K562 (cell line): ENCODE results near the gene CPA4. TPM values are rescaled to one million over a fixed set of nuclear protein-coding genes. Genes with fewer than 3 reads are reported as not detected.

Source experiments
- ATAC-seq: fragments of 200-7000 bp; cut with Tn5 transposase; 3 replicates; pipeline ENCODE4 v1.9.1; 2020; ENCODE audit warnings: moderate library complexity
- BruUV-seq: library from RNA; stranded (reverse); fragments of 400-500 nt; replicated peaks from 2 replicates; lab custom pipeline; 2021; lab: Mats Ljungman, UMichigan
- CTCF ChIA-PET: fragments of 300-600 bp; formaldehyde crosslinking; extraction: SDS; loops from one replicate; lab custom pipeline; 2021; ENCODE audit warnings: low intra/inter-chr PET ratio; lab: Yijun Ruan, JAX
- POLR2A ChIA-PET: fragments of 300-600, 350-650 bp; sonication (Branson Sonifier 250); formaldehyde crosslinking; extraction: SDS; loops from one replicate; lab custom pipeline; 2021; ENCODE audit warnings: antibody characterized with exemption, inconsistent platforms; lab: Yijun Ruan, JAX
- DNase-seq, 4 experiments: peaks; one replicate each; pipeline versions ENCODE4 v3.0.0 to v3.0.0-alpha.2; 2011 to 2018; ENCODE audit warnings: low spot score in 3 of 4, mixed read lengths in 3 of 4; ENCODE audit errors: extremely low read depth in 1 of 4
- FAIRE-seq: peaks from 2 replicates; lab custom pipeline; 2011; peaks lifted over from hg19 to GRCh38; lab: Jason Lieb, UNC
- H2AFZ ChIP-seq: 2 replicates; pipeline ENCODE4 v1.6.0; 2011; ENCODE audit warnings: low read depth, low read length, control low read depth, inconsistent platforms
- H3K27ac ChIP-seq: fragments of 200-600 bp; 3 replicates; pipeline ENCODE4 v1.8.0; 2011; ENCODE audit warnings: low read depth, mild to moderate bottlenecking, control low read depth, inconsistent platforms, low read length, moderate library complexity, mixed read lengths; ENCODE audit errors: extremely low read depth
- H3K27me3 ChIP-seq, 2 experiments: fragments of 300-600 bp in 1 of 2; 2 replicates in 1 of 2; 3 replicates in 1 of 2; pipeline versions ENCODE4 v1.6.0 to v1.8.0; 2011; ENCODE audit warnings: inconsistent platforms in 2 of 2, low read length in 2 of 2, mild to moderate bottlenecking in 1 of 2, mixed read lengths in 1 of 2, moderate library complexity in 1 of 2; ENCODE audit not compliant: control insufficient read depth in 2 of 2, insufficient read depth in 2 of 2
- H3K36me3 ChIP-seq: fragments of 300-600 bp; 3 replicates; pipeline ENCODE4 v1.8.0; 2011; ENCODE audit warnings: mild to moderate bottlenecking, low read length, inconsistent platforms; ENCODE audit not compliant: control insufficient read depth, insufficient read depth
- H3K4me1 ChIP-seq, 2 experiments: fragments of 200-600 bp in 1 of 2; replicated peaks in 1 of 2; 2 replicates in 1 of 2; 3 replicates in 1 of 2; pipeline versions ENCODE4 v1.5.1 to v1.8.0; 2011; ENCODE audit warnings: inconsistent platforms in 2 of 2, low read length in 2 of 2, mild to moderate bottlenecking in 1 of 2, mixed read lengths in 1 of 2, moderate library complexity in 1 of 2; ENCODE audit not compliant: control insufficient read depth in 2 of 2, insufficient read depth in 2 of 2
- H3K4me2 ChIP-seq: 2 replicates; pipeline ENCODE4 v1.6.1; 2011; ENCODE audit warnings: low read length, control low read depth, inconsistent platforms, mixed read lengths; ENCODE audit not compliant: insufficient read depth
- H3K4me3 ChIP-seq: fragments of 200-600 bp; sonication (generic), shearing (Covaris generic); 2 replicates; pipeline ENCODE4 v1.5.1; 2016; ENCODE audit warnings: control low read depth, inconsistent platforms
- H3K79me2 ChIP-seq: fragments of 200-600 bp; 3 replicates; pipeline ENCODE4 v1.8.0; 2011; ENCODE audit warnings: low read length, inconsistent platforms; ENCODE audit not compliant: control insufficient read depth, insufficient read depth
- H3K9ac ChIP-seq, 2 experiments: 2 replicates each; pipeline versions ENCODE4 v1.6.0 to v1.6.1; 2011; ENCODE audit warnings: low read depth in 2 of 2, low read length in 2 of 2, control low read depth in 1 of 2, inconsistent platforms in 1 of 2, mild to moderate bottlenecking in 1 of 2, mixed read lengths in 1 of 2; ENCODE audit not compliant: insufficient read depth in 1 of 2
- H3K9me1 ChIP-seq: one replicate; pipeline ENCODE4 v1.6.0; 2011; ENCODE audit warnings: inconsistent platforms, mild to moderate bottlenecking, low read length, moderate library complexity; ENCODE audit not compliant: control insufficient read depth, insufficient read depth
- H3K9me3 ChIP-seq: replicated peaks from 2 replicates; pipeline ENCODE4 v1.5.1; 2011; ENCODE audit warnings: low read depth, low read length, inconsistent platforms; ENCODE audit not compliant: control insufficient read depth, insufficient read depth
- H4K20me1 ChIP-seq: replicated peaks from 2 replicates; pipeline ENCODE4 v1.6.1; 2011; ENCODE audit warnings: low read length, inconsistent platforms, mixed read lengths; ENCODE audit not compliant: control insufficient read depth, insufficient read depth
- CREB3 ChIP-seq: fragments of 450-650 bp; conservative IDR thresholded peaks from 2 replicates; pipeline ENCODE4 v1.6.1; 2016; ENCODE audit warnings: missing genetic modification characterization, low read depth, mild to moderate bottlenecking, missing compliant biosample characterization, moderate library complexity
- FIP1L1 ChIP-seq: fragments of 200-400 bp; formaldehyde crosslinking; IDR thresholded peaks from 2 replicates; pipeline ENCODE4 v1.6.1; 2018; ENCODE audit warnings: mild to moderate bottlenecking, low read depth, low read length; ENCODE audit not compliant: poor library complexity, severe bottlenecking
- MEIS2 ChIP-seq: fragments of 450-650 bp; IDR thresholded peaks from 2 replicates; pipeline ENCODE4 v1.6.1; 2014; ENCODE audit warnings: mild to moderate bottlenecking; ENCODE audit not compliant: partially characterized antibody
- NCOA1 ChIP-seq: fragments of 450-650 bp; IDR thresholded peaks from 2 replicates; pipeline ENCODE4 v1.6.1; 2016; ENCODE audit warnings: low read depth
- NFE2L1 ChIP-seq: fragments of 450-650 bp; IDR thresholded peaks from 2 replicates; pipeline ENCODE4 v1.6.1; 2016; ENCODE audit warnings: missing genetic modification characterization, low read depth, mild to moderate bottlenecking, missing compliant biosample characterization, moderate library complexity, borderline replicate concordance
- NONO ChIP-seq, 2 experiments: fragments of 200-400 bp in 1 of 2; fragments of 450-650 bp in 1 of 2; formaldehyde crosslinking in 1 of 2; IDR thresholded peaks; 2 replicates each; pipeline ENCODE4 v1.6.1; 2017; ENCODE audit warnings: low read depth in 2 of 2, mild to moderate bottlenecking in 2 of 2, moderate library complexity in 2 of 2, low read length in 1 of 2
- PHB2 ChIP-seq: fragments of 450-650 bp; IDR thresholded peaks from 2 replicates; pipeline ENCODE4 v1.6.1; 2017; ENCODE audit warnings: low read depth
- TOE1 ChIP-seq, 2 experiments: fragments of 450-650 bp in 1 of 2; sonication (generic) in 1 of 2; formaldehyde crosslinking in 1 of 2; IDR thresholded peaks; 2 replicates each; pipeline versions ENCODE4 v1.7.1 to v1.8.0; 2016 to 2022; ENCODE audit warnings: borderline replicate concordance in 2 of 2, mild to moderate bottlenecking in 2 of 2, antibody characterized with exemption in 1 of 2, inconsistent platforms in 1 of 2, low read depth in 1 of 2, missing genetic modification reagents in 1 of 2, moderate library complexity in 1 of 2
- ZNF583 ChIP-seq: fragments of 250-450 bp; sonication (Bioruptor Pico); IDR thresholded peaks from 2 replicates; pipeline ENCODE4 v1.4.0; 2020
- WGBS: fragments of 100-300 bp; shearing (Covaris generic); methylation state at CpG from one replicate; pipeline ENCODE4 v1.1.6; 2016; ENCODE audit warnings: low coverage, mixed read lengths; ENCODE audit not compliant: insufficient coverage; ENCODE audit errors: missing lambda C conversion rate; 5-methylcytosine and 5-hydroxymethylcytosine counted together
- in situ Hi-C: fragments of 300-500 bp; cut with MboI; formaldehyde crosslinking; loops from 4 replicates; pipeline ENCODE4 v1.15.0; 2018; ENCODE audit warnings: inconsistent platforms, mixed read lengths
- intact Hi-C: fragments of 100-400 bp; cut with micrococcal nuclease; formaldehyde crosslinking; loops from 2 replicates; pipeline ENCODE4 v1.14.2; 2022
- polyA plus RNA-seq, 8 experiments: library from polyadenylated mRNA; depleted of rRNA in 4 of 8; stranded (reverse) in 5 of 8; unstranded in 3 of 8; fragments of >200 nt; fragmentation: Nextera tagmentation in 2 of 8; fragmentation: Illumina TruSeq in 1 of 8; extraction: Ambion mirVana in 2 of 8; extraction: Trizol in 1 of 8; gene quantifications; 2 replicates each; pipeline versions ENCODE4 v1.2.1 to v1.2.3, GENCODE V29; 2011 to 2014; ENCODE audit warnings: inconsistent platforms in 1 of 8, missing spikeins in 1 of 8
- total RNA-seq, 7 experiments: library from RNA; depleted of rRNA in 6 of 7; stranded (reverse); fragments of >200 nt in 6 of 7; fragmentation: Illumina TruSeq in 2 of 7; extraction: Trizol in 2 of 7; gene quantifications; 2 replicates each; pipeline versions ENCODE4 v1.2.1 to v1.2.3, GENCODE V29; 2011 to 2021; ENCODE audit warnings: low replicate concordance in 1 of 7
- TF ChIP-seq, protein P1 (sequence below), 2 experiments: fragments of 450-650 bp; IDR thresholded peaks; 2 replicates each; pipeline ENCODE4 v1.6.1; 2016; ENCODE audit warnings: mild to moderate bottlenecking in 2 of 2, borderline replicate concordance in 1 of 2, low read depth in 1 of 2, moderate library complexity in 1 of 2
- TF ChIP-seq, protein P2 (sequence below): fragments of 450-650 bp; formaldehyde crosslinking; IDR thresholded peaks from 2 replicates; pipeline ENCODE4 v1.4.0; 2022; ENCODE audit warnings: missing genetic modification characterization

CPA4 gene
- total and polyA plus RNA-seq, 9 of the 15 experiments (the other 6 are each of a cell fraction or from before 2014, with no cell fraction given) = not detected

GRCh38 chr7:130256704-130257103, 36.3 kb upstream of the CPA4 start:
- no TSS peak for BruUV-seq
- Histone ChIP-seq H3K4me2 (no peak overlapping the region), H3K4me3 (no peak overlapping the region), H3K9me3 (peaks cover 7% of the 10 kb centered on the region), H3K36me3 (no peaks in the 10 kb centered on the region), H3K9ac (no peak overlapping the region), H3K4me1 (no peaks in the 10 kb centered on the region), H3K27me3 (no peaks in the 10 kb centered on the region; a peak in 1 of 5 replicates), H3K79me2 (no peaks in the 10 kb centered on the region), H3K27ac (no peak overlapping the region), H4K20me1 (no peaks in the 10 kb centered on the region), H3K9me1 (no peaks in the 10 kb centered on the region), H2AFZ (no peak overlapping the region)
- FAIRE-seq (no peak), DNase-seq (no peak), ATAC-seq (no peak)
- CTCF ChIA-PET = no interaction called here
- WGBS = 9% methylated on average over 2 of the region's 2 CpGs
- in situ Hi-C loops (no loop called here), intact Hi-C loops (no loop called here)
- POLR2A ChIA-PET = interaction anchor here (1.3 kb wide), 2 partner anchors 11 to 13 kb away, joined by 3 read pairs; partner anchors contain the start of gene CPA2
- no peak for TF ChIP-seq FIP1L1
- TF ChIP-seq CREB3 (tag) = no peak
- TF ChIP-seq, protein P1, sequence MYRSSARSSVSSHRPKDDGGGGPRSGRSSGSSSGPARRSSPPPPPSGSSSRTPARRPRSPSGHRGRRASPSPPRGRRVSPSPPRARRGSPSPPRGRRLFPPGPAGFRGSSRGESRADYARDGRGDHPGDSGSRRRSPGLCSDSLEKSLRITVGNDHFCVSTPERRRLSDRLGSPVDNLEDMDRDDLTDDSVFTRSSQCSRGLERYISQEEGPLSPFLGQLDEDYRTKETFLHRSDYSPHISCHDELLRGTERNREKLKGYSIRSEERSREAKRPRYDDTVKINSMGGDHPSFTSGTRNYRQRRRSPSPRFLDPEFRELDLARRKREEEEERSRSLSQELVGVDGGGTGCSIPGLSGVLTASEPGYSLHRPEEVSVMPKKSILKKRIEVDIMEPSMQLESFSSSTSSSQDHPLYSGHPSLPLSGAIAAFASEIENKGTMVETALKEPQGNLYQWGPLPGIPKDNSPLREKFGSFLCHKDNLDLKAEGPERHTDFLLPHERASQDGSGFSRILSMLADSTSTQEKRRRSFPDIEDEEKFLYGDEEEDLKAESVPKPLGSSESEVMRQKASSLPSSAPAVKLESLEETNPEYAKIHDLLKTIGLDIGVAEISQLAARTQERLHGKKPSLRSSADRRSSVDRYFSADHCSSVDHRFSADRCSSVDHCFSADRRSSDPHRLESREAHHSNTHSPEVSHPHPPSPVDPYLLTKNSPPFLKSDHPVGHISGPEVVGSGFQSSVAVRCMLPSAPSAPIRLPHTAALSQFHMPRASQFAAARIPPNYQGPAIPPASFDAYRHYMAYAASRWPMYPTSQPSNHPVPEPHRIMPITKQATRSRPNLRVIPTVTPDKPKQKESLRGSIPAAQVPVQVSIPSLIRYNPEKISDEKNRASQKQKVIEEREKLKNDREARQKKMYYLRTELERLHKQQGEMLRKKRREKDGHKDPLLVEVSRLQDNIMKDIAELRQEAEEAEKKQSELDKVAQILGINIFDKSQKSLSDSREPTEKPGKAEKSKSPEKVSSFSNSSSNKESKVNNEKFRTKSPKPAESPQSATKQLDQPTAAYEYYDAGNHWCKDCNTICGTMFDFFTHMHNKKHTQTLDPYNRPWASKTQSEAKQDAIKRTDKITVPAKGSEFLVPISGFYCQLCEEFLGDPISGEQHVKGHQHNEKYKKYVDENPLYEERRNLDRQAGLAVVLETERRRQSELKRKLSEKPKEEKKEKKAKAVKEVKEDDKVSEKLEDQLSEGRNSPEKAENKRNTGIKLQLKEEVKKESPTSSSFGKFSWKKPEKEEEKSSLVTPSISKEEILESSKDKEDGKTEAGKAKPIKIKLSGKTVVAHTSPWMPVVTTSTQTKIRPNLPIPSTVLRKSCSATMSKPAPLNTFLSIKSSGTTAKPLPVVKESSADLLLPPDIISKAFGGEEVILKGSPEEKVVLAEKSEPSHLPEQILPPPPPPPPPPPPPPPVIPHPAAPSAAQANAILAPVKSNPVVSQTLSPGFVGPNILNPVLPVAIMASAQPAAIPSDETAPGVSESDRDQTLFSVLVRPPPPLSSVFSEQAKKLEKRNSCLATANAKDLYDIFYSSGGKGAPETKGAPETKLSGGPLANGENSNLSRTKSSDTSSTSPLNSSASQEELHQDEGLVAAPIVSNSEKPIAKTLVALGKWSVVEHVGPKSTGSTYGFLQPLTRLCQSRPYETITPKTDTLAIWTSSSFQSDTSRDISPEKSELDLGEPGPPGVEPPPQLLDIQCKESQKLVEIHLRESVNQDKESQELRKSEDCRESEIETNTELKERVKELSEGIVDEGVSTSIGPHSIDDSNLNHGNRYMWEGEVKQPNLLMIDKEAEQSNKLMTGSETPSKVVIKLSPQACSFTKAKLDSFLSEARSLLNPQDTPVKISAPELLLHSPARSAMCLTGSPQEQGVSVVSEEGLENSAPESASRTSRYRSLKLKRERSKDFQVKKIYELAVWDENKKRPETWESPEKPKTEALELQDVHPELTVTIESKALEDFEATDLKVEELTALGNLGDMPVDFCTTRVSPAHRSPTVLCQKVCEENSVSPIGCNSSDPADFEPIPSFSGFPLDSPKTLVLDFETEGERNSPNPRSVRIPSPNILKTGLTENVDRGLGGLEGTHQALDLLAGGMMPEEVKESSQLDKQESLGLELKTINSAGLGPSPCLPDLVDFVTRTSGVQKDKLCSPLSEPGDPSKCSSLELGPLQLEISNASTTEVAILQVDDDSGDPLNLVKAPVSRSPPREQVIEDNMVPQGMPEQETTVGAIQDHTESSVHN (IDR thresholded peaks at IDR 0.05; ENCODE audit: borderline replicate concordance in 1 of 2, low read depth in 1 of 2) = no peak
- TF ChIP-seq ZNF583 (CRISPR knock-in tag) = no peak
- no peak for TF ChIP-seq NFE2L1
- TF ChIP-seq NONO (IDR thresholded peaks at IDR 0.05; ENCODE audit: low read depth in 2 of 2, low read length in 1 of 2) = no peak
- TF ChIP-seq TOE1 (IDR thresholded peaks at IDR 0.05; ENCODE audit: borderline replicate concordance) = no peak
- no peak for TF ChIP-seq TOE1 (CRISPR knock-in tag; IDR thresholded peaks at IDR 0.05; ENCODE audit: borderline replicate concordance, low read depth)
- TF ChIP-seq PHB2 = no peak
- TF ChIP-seq, protein P2, sequence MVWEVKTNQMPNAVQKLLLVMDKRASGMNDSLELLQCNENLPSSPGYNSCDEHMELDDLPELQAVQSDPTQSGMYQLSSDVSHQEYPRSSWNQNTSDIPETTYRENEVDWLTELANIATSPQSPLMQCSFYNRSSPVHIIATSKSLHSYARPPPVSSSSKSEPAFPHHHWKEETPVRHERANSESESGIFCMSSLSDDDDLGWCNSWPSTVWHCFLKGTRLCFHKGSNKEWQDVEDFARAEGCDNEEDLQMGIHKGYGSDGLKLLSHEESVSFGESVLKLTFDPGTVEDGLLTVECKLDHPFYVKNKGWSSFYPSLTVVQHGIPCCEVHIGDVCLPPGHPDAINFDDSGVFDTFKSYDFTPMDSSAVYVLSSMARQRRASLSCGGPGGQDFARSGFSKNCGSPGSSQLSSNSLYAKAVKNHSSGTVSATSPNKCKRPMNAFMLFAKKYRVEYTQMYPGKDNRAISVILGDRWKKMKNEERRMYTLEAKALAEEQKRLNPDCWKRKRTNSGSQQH (CRISPR knock-in tag) = no peak
- TF ChIP-seq MEIS2 = no peak
- TF ChIP-seq NCOA1 = no peak
